HL-60 (cell line): ENCODE data around the gene TACC2.

Experiments
- GABPA ChIP-seq: IDR thresholded peaks from 2 replicates; pipeline ENCODE4 v1.6.1; 2012; ENCODE audit warnings: low read depth
- POLR2AphosphoS5 ChIP-seq: IDR thresholded peaks from 2 replicates; pipeline ENCODE4 v1.6.1; 2012; ENCODE audit warnings: low read depth
- TF ChIP-seq, protein P1 (sequence below): IDR thresholded peaks from one replicate; pipeline ENCODE4 v1.5.1; 2011; ENCODE audit warnings: low read length, control low read depth, inconsistent platforms; ENCODE audit not compliant: insufficient read depth

DNA sequence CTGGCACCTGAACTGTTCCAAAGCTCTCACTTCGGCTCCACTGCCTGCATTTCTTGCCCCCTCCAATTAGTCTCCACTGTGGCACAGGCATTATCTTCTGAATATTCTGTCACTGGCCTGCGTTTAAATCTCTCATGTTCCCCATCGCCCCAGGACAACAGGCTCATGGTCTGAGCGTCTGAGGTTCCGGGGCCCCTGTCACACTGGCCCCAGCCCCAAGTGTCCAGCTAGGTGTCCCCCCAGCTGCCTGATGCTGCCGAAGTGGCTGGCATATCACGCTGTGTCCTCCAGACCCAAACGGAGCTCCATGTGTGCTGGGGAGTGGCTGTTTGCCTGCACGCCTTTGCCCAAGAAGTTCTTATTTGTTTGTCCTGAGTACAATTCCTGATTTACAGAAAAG lies 135.4 kb downstream of the TACC2 start:
- TF ChIP-seq, protein P1, sequence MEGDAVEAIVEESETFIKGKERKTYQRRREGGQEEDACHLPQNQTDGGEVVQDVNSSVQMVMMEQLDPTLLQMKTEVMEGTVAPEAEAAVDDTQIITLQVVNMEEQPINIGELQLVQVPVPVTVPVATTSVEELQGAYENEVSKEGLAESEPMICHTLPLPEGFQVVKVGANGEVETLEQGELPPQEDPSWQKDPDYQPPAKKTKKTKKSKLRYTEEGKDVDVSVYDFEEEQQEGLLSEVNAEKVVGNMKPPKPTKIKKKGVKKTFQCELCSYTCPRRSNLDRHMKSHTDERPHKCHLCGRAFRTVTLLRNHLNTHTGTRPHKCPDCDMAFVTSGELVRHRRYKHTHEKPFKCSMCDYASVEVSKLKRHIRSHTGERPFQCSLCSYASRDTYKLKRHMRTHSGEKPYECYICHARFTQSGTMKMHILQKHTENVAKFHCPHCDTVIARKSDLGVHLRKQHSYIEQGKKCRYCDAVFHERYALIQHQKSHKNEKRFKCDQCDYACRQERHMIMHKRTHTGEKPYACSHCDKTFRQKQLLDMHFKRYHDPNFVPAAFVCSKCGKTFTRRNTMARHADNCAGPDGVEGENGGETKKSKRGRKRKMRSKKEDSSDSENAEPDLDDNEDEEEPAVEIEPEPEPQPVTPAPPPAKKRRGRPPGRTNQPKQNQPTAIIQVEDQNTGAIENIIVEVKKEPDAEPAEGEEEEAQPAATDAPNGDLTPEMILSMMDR, result no peak
- no peak for TF ChIP-seq GABPA
- TF ChIP-seq POLR2AphosphoS5, result no peak
